HEK293T (cell line): Measurements from ENCODE around the gene MYL3.

Experiments
- ARNT ChIP-seq: fragments of 450-650 bp; IDR thresholded peaks from 2 replicates; pipeline ENCODE4 v1.6.1; 2017; ENCODE audit warnings: mild to moderate bottlenecking
- BHLHE40 ChIP-seq: fragments of 450-650 bp; IDR thresholded peaks from 2 replicates; pipeline ENCODE4 v1.6.1; 2016; ENCODE audit warnings: mild to moderate bottlenecking, moderate library complexity, borderline replicate concordance
- CTBP1 ChIP-seq: fragments of 450-650 bp; IDR thresholded peaks from 2 replicates; pipeline ENCODE4 v1.6.1; 2016; ENCODE audit warnings: borderline replicate concordance
- ELF4 ChIP-seq: fragments of 450-650 bp; IDR thresholded peaks from 2 replicates; pipeline ENCODE4 v1.6.1; 2017; ENCODE audit warnings: antibody characterized with exemption
- FOXK2 ChIP-seq: fragments of 450-650 bp; IDR thresholded peaks from 2 replicates; pipeline ENCODE4 v1.6.1; 2016; ENCODE audit warnings: mild to moderate bottlenecking
- FOXM1 ChIP-seq: fragments of 450-650 bp; IDR thresholded peaks from 2 replicates; pipeline ENCODE4 v1.6.1; 2017; ENCODE audit warnings: mild to moderate bottlenecking, borderline replicate concordance
- HDGF ChIP-seq: fragments of 450-650 bp; IDR thresholded peaks from 2 replicates; pipeline ENCODE4 v1.6.1; 2017; ENCODE audit warnings: antibody characterized with exemption, borderline replicate concordance
- LEF1 ChIP-seq: fragments of 450-650 bp; IDR thresholded peaks from 2 replicates; pipeline ENCODE4 v1.6.1; 2017; ENCODE audit warnings: mild to moderate bottlenecking, borderline replicate concordance
- SP1 ChIP-seq: fragments of 450-650 bp; IDR thresholded peaks from 2 replicates; pipeline ENCODE4 v1.6.1; 2017
- SUZ12 ChIP-seq: fragments of 450-650 bp; IDR thresholded peaks from 2 replicates; pipeline ENCODE4 v1.6.1; 2016; ENCODE audit warnings: mild to moderate bottlenecking
- TARDBP ChIP-seq: fragments of 450-650 bp; IDR thresholded peaks from 2 replicates; pipeline ENCODE4 v1.6.1; 2016
- ZNF384 ChIP-seq: fragments of 450-650 bp; IDR thresholded peaks from 2 replicates; pipeline ENCODE4 v1.6.1; 2016
- TF ChIP-seq, protein P1 (sequence below): fragments of 450-650 bp; IDR thresholded peaks from 2 replicates; pipeline ENCODE4 v1.6.1; 2016

DNA sequence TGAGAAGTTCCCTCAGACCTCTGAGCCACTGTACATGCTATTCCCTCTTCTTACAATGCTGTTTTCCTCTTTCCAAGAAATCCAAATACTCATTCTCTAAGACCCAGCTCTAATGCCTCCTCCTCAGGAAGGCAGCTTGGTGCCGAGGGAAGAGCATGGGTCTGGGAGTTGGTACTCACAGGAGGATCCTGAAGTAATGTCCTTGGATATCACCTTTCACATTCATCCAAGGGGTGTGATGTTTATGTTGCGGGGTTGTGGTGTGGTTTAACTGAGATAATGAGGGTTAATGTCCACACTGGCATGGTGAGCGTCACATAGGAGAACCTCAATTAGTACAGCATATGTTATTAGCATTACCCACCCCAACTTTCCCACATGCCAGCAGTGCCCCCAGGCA is 31.9 kb downstream of the MYL3 start:
- no peak for TF ChIP-seq SP1
- no peak for TF ChIP-seq BHLHE40
- TF ChIP-seq FOXK2 = no peak
- no peak for TF ChIP-seq ARNT
- no peak for TF ChIP-seq HDGF
- TF ChIP-seq FOXM1 = no peak
- no peak for TF ChIP-seq TARDBP
- TF ChIP-seq, protein P1, sequence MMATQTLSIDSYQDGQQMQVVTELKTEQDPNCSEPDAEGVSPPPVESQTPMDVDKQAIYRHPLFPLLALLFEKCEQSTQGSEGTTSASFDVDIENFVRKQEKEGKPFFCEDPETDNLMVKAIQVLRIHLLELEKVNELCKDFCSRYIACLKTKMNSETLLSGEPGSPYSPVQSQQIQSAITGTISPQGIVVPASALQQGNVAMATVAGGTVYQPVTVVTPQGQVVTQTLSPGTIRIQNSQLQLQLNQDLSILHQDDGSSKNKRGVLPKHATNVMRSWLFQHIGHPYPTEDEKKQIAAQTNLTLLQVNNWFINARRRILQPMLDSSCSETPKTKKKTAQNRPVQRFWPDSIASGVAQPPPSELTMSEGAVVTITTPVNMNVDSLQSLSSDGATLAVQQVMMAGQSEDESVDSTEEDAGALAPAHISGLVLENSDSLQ = no peak
- TF ChIP-seq CTBP1 = no peak
- no peak for TF ChIP-seq ELF4
- no peak for TF ChIP-seq SUZ12
- no peak for TF ChIP-seq ZNF384
- TF ChIP-seq LEF1 = no peak
